ENCODE results near the gene CCDC188.

The CCDC188 gene

DNA sequence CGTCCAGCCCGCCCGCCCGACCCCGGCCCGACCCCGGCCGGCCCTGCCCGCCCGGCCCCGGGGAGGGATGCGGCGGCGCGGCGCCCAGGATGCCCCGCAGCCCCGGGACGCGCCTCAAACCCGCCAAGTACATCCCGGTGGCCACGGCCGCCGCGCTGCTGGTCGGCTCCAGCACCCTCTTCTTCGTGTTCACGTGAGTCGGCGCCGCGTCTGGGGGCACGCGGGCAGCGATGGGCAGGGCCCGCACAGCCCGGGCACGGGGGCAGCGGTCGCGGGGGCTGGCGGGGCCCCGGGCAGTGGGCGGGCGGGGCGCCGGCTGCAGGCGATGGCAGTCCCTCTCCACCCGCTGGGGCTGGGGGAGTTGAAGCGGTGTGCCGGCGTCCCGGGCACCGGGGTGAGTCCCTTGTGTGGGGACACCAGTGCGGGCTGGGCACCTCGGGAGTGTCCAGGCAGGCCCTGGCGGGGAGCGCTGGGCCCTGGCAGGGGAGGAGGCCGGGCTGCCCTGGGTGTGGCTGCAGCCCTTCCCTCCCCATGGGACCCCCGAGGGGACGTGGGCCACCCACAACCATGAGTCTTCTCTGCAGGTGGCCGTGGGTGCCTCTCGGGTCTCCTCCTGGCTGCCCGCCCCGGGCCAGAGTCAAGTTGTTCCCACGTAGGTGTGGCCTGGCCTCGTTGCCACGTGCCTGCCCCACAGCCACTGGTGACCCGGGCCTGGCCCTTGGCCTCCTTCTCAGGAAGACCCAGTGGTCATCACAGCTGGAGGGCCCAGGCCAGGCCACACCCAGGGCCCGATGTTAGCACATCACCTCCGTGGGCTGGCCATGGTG, 18.8 kb downstream of the CCDC188 start:
- no peak for DNase-seq

DNA sequence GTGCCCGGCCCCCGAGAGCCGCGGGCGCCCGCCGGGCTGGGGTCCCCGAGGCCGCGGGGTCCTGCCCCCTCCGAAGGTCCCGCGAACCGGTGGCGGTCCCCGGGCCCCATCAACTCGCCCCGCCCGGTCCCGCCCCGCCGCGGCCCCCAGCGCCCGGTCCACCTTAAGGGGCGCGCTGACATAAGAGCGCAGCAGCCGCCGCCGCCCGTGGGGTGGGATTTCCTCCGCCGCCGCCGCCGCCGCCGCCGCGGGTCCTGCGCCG, 19.3 kb downstream of the CCDC188 start, which contains the start of gene ZDHHC8:
Gene ZDHHC8 (plus strand): TSS at position 208 of the 262 bp plus-strand sequence. CDS start 144 bp downstream, outside the sequence.
- no peak for DNase-seq

DNA sequence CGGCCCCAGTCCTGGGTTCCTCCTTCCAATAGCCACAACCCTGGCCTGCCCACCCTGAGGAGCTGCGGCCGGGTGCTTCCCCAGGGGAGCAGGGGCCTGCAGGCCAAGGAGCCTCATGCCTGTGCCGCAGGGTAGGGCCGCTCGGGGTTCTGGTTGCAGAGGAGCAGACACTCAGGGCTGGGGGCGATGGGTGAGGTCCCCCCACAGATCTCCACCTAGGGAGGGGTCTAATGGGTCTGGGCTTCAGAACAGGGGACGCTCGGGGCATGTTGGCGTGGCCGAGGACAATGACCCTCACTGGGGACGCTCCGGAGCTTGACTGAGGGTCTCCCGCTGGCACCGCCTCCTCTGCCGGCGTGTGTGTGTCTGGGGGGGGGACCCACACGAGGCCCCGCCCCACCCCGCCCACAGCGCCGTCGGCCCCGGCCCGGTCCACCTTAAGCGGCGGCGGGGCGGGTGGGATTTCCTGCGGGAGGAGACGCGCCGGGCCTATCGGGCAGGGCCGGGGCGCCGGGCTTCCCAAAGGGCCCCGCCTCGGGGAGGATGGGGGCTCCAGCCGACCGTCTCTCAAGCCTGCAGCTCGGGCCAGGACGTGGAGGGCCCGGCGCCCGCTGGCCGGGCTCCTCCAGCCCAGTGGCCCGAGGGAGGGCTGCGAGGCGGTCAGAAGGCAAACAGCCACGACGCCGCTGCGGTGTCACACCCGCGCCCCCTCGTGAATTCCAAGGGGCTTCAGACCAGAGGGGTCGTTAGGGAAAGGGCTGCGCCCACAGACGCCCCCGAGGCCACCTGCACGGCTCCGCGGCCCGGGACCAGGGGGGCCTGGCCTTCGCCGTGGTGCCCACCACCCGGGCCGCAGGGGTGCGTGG, 19.9 kb downstream of the CCDC188 start:
- DNase-seq: peak; percentile 74

DNA sequence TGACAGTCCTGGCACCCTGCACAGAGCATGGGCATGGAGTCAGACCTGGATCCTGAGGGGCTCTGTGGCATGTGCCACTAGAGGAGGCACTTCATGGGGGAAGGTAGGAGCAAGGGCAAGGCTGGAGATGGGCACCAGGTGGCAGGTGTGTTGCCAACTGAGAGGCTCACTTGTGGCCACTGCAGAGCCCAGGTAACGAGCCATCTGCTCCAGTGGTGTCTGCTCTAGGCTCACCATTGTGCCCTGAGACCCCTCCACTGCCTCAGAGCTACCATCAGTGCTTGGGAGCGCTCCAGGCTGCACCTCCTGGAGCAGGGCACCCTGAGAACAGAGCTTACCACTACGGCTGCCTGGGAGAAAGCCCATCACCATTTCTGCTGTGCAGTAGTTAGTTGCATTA, 20.5 kb downstream of the CCDC188 start:
- DNase-seq: no peak

DNA sequence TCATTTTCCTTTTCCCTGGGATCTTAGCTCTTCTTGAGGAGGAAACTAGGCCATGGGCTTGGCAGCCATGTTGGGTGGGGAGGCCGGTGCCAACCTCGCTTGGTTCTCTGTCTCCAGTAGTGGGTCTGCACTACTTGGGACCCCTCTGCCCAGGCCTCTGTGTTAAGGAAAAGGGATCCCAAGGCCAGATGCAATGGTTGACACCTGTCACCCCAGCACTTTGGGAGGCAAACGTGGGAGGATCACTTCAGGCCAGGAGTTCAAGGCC, 21.2 kb downstream of the CCDC188 start:
- no peak for DNase-seq

DNA sequence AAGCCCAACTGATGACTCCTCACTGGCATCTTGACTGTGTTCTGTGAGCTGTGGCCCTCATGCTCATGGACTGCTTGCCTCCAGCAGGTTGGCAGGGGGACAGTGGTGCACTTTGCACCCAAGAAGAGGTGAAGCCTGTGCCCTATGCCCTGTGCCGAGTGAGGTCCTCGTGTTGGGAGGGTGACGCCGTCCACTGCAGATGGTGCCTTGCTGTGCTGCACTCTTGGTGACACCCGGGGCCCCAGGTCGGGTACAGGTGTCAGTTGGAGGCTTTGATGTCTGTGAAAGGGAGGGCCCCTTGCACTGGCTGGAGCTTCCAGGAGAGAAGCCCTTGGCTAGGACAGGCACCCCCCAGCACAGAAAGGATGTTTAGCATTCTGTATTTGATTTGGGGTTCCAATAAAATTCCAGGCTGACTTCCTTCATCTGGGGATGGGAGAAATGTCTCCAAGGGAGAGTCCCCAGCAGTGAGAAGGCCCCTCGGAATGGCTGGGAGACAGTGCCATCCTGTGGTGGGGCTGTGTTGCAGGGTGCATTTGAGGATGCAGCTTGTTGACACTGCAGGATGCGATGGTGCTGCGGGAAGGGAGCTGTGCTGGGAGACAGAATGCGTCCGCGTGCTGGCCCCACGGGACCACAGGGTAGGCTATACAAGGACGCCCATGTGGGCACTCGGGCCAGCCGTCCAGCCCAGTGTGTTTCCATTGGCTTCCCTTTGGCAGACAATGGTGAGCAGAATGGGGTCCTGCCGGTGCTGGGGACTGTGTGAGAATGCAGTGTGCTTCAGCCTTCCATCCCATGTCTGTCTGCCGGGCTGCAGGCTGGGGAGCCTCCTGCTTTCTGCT, 21.7 kb downstream of the CCDC188 start:
- no peak for DNase-seq

DNA sequence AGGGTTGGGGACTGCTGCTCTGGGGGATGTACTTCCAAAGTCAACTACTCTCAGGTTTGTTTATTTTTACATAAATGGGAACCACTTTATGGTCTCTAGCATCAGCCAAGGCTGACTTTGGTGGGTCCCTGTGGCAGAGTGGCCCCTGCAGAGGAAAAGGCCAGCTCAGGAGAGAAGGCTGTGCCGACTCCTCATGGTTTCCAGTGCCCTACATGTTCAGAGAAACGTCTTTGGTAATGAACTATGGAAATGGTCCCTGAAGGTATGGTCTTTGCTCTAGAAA, 22.3 kb downstream of the CCDC188 start:
- DNase-seq: no peak

DNA sequence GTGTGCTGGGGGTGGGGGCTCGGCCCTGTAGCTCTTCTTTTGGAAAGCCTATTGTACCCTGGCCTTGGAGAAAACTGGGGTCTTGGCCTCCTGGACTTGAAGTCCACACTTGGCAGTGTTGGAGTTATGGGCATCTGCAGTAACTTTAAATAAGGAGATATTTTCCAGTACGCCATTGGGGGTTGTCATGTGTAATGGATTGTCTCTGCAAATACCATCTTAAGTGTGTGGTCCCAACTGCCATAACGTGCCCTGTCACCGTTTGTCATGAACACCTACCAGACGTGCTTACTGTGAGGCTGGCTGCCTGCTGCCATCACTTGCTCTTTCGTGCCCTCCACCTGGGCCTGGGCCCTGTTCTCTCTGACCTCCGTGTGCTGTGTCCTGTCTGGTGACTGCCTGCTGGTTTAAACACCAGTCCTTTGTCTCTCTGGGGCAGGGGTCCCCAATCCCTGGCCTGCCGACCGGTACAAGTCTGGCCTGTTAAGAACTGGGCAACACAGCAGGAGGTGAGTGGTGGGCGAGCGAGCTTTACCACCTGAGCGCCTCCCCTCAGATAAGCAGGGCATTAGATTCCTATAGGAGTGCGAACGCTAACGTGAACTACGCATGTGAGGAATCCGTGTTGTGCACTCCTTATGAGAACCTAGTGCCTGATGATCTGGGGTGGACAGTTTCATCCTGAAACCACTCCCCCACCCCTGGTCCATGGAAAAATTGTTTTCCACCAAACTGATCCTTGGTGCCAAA, 22.8 kb downstream of the CCDC188 start:
- DNase-seq: no peak

DNA sequence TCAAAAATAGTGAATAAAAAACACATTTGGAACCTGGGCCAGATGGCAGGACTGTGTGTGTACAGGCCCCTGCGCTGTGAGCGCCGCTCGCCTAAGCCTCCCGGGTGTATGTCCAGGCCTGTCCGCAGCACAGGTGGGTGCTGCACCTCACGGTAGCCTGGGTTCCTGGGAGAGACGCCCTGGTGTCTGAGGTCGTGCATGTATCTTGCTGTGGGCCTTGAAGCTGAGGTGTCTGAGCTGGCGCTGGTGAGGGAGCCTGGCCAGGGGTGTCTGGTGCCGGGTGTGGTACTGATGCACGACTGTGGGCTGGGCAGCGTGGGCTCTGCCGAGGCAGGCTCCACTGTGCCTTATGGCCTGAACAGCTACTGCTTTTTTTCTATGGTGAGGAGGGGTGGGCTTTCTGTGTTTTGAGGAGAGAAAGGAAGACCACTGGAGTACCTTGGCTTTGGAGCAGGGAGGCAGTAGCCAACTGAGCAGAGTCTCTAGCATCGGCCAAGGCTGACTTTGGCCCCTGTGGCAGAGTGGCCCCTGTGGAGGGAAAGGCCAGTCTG, 23.5 kb downstream of the CCDC188 start:
- DNase-seq: no peak

DNA sequence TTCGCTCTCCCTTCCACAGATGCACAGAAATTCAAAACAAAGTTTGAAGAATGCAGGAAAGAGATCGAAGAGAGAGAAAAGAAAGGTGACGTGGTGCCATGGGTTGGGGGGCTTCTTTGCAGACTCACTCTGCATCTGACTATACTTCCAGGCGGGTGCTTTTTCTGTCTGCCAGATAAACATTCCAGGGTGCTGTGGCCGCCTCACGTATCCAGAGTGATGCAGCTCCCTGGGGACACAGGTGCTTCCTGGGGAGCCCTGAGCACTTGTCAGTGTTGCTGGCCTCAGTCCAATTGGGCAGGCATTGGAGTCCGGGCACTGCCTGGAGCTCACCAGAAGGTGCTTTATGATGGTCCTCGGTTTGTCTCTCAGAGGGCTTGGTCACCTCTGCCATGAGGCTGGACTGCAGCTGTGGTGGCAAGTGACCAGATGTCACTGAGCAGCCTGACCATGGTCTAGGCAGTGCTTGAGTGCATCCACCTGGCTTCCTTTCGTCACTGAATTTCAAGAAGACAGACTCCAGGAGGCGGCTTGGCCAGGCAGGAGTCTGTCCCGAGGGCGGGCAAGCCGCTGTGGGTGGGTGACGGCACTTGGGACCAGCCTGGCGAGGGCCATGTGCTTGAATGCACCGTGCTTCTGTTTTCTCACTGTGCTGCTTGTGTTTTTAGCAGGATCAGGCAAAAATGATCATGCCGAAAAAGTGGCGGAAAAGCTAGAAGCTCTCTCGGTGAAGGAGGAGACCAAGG, 24.4 kb downstream of the CCDC188 start:
- DNase-seq: no peak

DNA sequence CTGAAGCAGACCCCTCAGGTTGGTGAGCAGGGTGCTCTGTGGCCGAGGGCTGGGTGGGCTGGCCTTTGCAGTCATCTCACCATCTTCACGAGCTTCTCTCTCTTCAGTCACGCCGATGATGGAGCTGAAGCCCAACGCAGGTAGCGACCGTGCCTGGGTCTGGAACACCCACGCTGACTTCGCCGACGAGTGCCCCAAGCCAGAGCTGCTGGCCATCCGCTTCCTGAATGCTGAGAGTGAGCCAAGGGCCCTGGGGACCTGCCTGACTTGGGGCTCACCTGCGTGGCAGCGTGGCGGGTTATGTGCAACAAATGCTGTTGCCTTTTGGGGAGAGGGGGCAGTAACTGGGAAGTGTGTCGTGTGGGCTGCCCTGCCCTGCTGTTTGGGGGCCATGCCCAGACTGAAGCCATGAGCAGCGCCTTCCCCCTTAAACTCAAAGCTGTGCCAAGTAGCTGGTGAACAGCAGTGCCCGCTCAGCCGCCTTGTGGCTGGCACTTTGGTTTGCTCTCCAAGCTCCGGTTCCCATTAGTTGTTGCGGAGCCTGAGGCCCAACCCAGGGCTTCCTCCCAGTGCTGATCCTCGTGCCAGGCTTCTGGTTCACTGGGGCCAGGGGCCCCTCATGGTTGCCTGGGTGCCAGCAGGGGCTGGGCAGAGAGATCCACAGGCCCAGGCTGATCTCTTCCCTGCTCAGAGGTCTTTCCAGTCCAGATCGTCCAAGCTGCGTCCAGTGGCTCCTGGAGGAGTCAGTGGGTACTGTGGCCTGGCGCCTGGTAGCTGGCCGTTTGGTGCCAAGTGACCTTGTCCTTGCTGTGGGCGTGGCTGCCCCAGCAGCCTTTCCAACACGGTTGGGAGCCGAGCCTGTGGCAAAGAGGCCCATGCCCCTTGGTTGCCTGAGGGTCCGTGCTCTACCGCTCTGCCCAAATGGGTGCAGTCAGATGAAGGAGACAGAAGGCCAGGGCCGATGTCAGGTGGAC, 25.4 kb downstream of the CCDC188 start:
- no peak for DNase-seq

DNA sequence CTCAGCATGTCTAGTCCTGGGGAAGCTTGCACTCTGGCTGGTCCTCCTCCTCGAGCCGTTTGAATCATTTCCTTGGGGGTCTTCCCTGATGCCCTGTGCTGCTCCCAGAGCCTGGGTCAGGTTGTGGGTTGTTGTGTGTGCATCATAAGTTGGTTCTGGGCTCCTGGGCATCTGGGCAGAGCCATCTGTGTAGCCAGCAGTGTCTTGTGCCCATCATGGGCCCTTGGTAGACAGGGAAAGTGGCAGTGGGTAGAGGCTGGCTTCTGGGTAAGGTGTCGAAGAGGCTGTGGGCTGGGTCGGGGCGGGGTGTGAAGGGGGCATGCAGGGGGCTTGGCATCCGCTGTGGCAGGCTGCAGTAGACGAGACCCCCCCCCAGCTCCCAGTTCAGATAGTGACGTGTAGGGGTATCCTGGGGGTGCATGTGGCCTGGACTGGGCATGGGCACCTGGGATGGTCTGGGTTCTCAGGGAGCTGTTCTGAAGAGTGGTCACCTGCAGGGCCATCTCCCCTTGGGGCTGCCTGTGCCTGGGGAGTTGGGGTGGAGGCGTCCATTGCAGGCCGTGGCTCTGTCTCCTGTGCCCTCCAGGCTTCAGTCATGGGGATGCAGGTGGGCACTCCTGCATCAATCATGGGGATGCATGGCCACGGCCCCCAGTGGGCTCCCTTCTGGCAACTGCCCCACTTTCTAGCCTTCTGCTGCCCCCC, 26.6 kb downstream of the CCDC188 start:
- DNase-seq: no peak

DNA sequence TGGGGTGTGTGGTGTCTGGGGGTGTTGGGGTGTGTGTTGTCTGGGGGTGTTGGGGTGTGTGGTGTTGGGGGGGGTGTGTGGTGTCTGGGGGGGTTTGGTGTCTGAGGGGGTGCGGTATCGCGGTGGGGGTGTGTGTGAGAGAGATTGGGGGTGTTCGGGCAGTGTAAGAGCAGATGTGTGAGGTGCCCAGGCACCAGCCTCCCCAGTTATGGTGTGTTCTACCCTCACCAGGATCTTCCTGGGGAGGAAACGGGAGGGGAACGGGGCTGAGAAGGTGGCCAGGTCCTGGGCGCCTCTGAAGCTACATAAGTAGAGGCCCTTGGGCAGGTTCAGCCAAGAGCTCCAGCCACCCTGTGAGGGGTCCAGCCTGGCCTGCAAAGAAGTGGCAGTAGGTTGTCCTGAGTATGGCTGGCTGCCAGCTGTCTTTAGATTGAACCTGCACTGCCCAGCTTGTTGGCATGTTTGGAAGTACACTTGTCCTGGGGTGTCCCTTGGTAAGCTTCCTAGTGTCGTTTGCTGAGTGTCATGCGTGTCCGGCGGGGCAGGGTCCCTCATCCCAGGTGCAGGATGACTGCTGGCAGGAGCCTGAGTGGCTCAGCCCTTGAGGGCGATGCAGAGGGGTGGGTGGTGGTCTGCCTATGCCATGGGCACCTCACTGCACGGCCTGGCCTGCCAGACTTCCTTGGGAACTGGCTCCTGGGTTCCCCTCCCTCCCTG, 27.3 kb downstream of the CCDC188 start:
- DNase-seq: no peak

DNA sequence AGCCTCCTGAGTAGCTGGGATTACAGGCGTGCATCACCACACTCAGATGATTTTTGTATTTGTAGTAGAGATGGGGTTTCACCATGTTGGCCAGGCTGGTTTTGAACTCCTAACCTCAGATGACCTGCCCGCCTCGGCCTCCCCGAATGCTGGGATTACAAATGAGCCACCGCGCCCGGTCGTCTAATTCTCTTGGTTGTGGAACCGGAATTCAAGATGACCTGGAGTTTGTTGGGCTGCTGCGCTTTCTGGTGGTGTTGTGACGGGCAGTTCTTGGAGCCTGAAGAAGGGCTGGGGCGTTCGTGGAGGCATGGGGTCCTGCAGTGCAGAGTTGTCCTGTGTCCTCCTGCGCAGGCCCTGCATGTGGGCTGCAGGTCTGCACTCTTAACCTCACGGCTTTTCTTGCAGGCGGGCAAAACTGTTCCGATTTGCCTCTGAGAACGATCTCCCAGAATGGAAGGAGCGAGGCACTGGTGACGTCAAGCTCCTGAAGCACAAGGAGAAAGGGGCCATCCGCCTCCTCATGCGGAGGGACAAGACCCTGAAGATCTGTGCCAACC, 28.9 kb downstream of the CCDC188 start:
- no peak for DNase-seq

DNA sequence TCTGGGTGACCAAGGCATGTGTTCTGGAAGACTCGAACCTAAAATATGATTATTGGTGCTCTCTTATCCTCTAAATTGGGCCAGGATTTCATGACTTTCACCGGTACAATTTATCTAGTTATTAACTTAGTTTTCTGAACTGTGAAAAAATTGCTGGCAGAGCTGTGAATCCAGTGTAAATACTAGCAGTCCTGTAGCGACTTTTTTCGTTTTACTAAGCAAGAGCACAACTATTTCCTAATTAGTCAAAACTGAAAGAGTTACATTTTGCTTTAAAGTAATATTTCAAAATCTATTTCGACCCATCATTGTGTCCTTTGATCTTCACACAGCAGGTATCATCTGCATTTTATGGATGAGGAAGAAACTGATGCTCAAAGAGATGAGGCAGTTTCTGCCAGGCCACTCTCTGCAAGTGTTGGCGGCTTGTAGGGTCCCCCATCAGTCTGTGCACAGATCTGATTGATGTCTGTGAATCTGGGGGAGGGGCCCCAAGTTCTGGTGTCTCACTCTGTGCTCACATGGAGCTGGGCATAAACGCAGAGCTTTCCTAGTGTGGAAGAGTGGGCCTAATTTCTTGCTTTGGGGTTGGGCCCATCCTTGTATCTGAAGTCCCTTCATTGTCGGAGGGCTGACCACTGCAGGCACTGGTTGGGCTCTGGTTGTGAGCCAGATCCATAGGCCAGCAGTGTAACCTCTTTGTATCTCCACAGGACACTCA, 32.4 kb downstream of the CCDC188 start:
- DNase-seq: no peak

DNA sequence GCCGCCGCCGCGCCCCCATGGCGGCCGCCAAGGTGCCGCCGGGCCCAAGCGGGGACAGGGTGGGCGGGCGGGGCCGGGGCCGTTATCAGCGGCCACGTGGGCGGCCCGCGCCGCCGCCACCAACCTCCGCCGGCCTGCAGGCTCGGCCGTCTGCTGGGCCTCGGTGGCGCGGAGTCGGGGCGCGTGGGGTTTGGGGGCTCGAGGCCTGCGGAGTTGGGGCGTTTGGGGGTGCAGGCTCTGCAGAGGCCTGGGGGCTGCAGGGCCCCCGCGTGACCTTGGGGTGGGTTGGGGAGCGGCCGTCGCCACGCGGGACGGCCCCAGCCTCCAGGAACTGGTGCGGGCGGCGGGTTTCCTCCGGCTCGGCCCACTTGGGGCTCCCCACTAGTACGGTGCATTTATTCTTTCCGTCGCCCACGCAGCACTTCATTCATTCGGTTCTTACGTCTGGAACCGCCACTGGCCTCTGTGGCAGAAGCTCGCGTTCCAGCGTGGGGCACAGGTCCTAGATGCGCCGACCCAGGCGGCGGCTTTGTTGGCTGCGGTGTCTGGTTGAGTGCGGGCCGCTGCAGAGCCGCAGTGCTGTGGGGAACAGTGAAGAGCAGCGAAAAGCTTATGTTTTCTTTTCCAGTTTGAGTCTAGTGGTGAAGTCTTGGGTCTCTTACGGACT, 33.1 kb downstream of the CCDC188 start:
- no peak for DNase-seq

DNA sequence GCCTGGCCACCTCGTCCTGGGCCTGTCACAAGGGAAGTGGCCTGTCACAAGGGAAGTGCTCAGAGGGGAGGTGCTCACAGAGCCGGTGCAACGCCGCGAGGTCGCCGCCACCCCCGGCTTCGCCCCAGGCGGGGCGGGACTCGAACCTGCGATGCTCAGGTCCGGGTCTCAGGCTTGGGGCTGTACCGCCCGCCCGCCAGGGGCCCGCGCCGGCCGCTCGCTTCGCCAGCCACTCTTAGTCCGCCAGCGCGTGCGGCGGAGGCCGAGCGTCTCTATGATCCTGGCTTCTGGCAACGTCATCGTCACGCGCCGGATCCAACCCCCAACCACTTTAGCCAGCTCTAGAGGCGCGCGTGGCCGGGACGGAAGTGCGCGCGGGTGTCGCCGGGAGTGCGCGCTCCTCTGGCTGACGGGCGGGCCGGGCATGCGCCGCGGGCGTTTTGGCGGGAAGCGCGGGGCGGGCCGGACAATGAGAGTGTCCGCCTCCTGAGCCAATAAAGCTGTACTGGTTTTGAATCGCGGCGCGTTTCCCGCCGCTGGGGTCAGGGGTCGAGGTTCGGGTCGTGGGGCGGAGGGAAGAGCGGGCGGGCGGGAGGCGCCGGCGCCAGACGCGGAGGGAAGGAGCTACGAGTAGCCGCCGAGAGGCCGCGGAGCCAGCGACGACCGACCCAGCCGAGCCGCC, 33.8 kb downstream of the CCDC188 start, which contains the start of gene TRMT2A:
Gene TRMT2A (minus strand): TSS at position 276 of the 682 bp plus-strand sequence. CDS start 320 bp downstream, outside the sequence.
- peak; percentile 97 for DNase-seq
